H1 (cell line): ENCODE measurements around the gene TM2D1. TPM values are rescaled to one million over a fixed set of nuclear protein-coding genes. Genes with fewer than 3 reads are reported as not detected.

ENCODE experiments used
- CTCF ChIA-PET: fragments of 300-600 bp; sonication (Branson Sonifier 250); formaldehyde crosslinking; loops from one replicate; lab custom pipeline; 2021; ENCODE audit not compliant: partially characterized antibody; lab: Charles Lee
- POLR2A ChIA-PET: fragments of 300-600 bp; sonication (Branson Sonifier 250); formaldehyde crosslinking; loops from one replicate; lab custom pipeline; 2021; ENCODE audit warnings: inconsistent platforms; ENCODE audit not compliant: partially characterized antibody; lab: Charles Lee
- DNase-seq, 2 experiments: peaks; one replicate each; pipeline versions ENCODE4 v3.0.0 to v3.0.0-alpha.2; 2010 to 2022; ENCODE audit warnings: low spot score in 2 of 2, low read depth in 1 of 2, mixed read lengths in 1 of 2
- FAIRE-seq: peaks from 2 replicates; lab custom pipeline; 2011; peaks lifted over from hg19 to GRCh38; lab: Jason Lieb, UNC
- H2AFZ ChIP-seq: 2 replicates; pipeline ENCODE4 v1.8.1; 2012; ENCODE audit warnings: low read length, inconsistent platforms
- H2AK5ac ChIP-seq: 2 replicates; pipeline ENCODE4 v1.6.1; 2013; ENCODE audit warnings: low read depth, low read length
- H2BK120ac ChIP-seq: replicated peaks from 2 replicates; pipeline ENCODE3; 2013; ENCODE audit warnings: low read depth, low read length, inconsistent platforms
- H2BK12ac ChIP-seq: 2 replicates; pipeline ENCODE4 v1.6.1; 2013; ENCODE audit warnings: low read depth, low read length
- H2BK15ac ChIP-seq: 2 replicates; pipeline ENCODE4 v1.6.1; 2013; ENCODE audit warnings: low read length
- H2BK20ac ChIP-seq: 2 replicates; pipeline ENCODE4 v1.6.1; 2013; ENCODE audit warnings: low read length
- H2BK5ac ChIP-seq: 2 replicates; pipeline ENCODE4 v1.6.1; 2013; ENCODE audit warnings: low read depth, low read length
- H3K14ac ChIP-seq: 2 replicates; pipeline ENCODE4 v1.6.1; 2013; ENCODE audit warnings: inconsistent platforms; ENCODE audit not compliant: insufficient read length
- H3K18ac ChIP-seq: 2 replicates; pipeline ENCODE4 v1.6.1; 2013; ENCODE audit warnings: low read length; ENCODE audit errors: extremely low read depth
- H3K23ac ChIP-seq: 2 replicates; pipeline ENCODE4 v1.6.1; 2013; ENCODE audit warnings: inconsistent platforms; ENCODE audit not compliant: insufficient read length
- H3K23me2 ChIP-seq: 2 replicates; pipeline ENCODE4 v1.6.1; 2013; ENCODE audit warnings: low read depth, low read length
- H3K27ac ChIP-seq: 2 replicates; pipeline ENCODE4 v1.6.1; 2011; ENCODE audit warnings: low read depth, low read length, inconsistent platforms
- H3K27me3 ChIP-seq, 4 experiments: replicated peaks in 1 of 4; 1 replicate in 1 of 4; 2 replicates in 3 of 4; pipeline versions ENCODE4 v1.6.1 to v1.8.1; 2011 to 2013; ENCODE audit warnings: low read length in 3 of 4, mild to moderate bottlenecking in 3 of 4, inconsistent platforms in 2 of 4, mixed read lengths in 2 of 4, moderate library complexity in 1 of 4; ENCODE audit not compliant: control insufficient read depth in 3 of 4, insufficient read depth in 3 of 4; ENCODE audit errors: extremely low read depth in 1 of 4
- H3K36me3 ChIP-seq, 4 experiments: 2 replicates each; pipeline versions ENCODE4 v1.6.1 to v1.8.1; 2011 to 2013; ENCODE audit warnings: mild to moderate bottlenecking in 4 of 4, low read length in 3 of 4, moderate library complexity in 2 of 4, control low read depth in 1 of 4, inconsistent platforms in 1 of 4; ENCODE audit not compliant: insufficient read depth in 4 of 4, control insufficient read depth in 2 of 4
- H3K4ac ChIP-seq: replicated peaks from 2 replicates; pipeline ENCODE3; 2013; ENCODE audit warnings: low read length, low read depth, mixed read lengths, inconsistent platforms; ENCODE audit not compliant: insufficient read length
- H3K4me1 ChIP-seq, 4 experiments: replicated peaks in 1 of 4; 1 replicate in 1 of 4; 2 replicates in 3 of 4; pipeline versions ENCODE4 v1.6.1 to v1.8.1; 2011 to 2013; ENCODE audit warnings: low read length in 3 of 4, inconsistent platforms in 2 of 4, mixed read lengths in 1 of 4; ENCODE audit not compliant: insufficient read depth in 4 of 4, control insufficient read depth in 3 of 4
- H3K4me2 ChIP-seq, 2 experiments: 2 replicates each; pipeline versions ENCODE4 v1.6.1 to v1.8.1; 2011 to 2013; ENCODE audit warnings: low read depth in 2 of 2, low read length in 2 of 2, control low read depth in 1 of 2, inconsistent platforms in 1 of 2, mild to moderate bottlenecking in 1 of 2; ENCODE audit not compliant: insufficient read depth in 1 of 2
- H3K4me3 ChIP-seq, 4 experiments: fragments of 200-600, 300-600 bp in 1 of 4; sonication (generic), shearing (Covaris generic), sonication (Bioruptor Twin) in 1 of 4; 2 replicates each; pipeline versions ENCODE4 v1.5.1 to v1.8.1; 2011 to 2016; ENCODE audit warnings: low read length in 4 of 4, low read depth in 3 of 4, control low read depth in 2 of 4, inconsistent platforms in 2 of 4, mild to moderate bottlenecking in 2 of 4, mixed read lengths in 1 of 4, moderate library complexity in 1 of 4; ENCODE audit not compliant: insufficient read depth in 2 of 4; ENCODE audit errors: extremely low read depth in 1 of 4
- H3K56ac ChIP-seq: replicated peaks from 2 replicates; pipeline ENCODE3; 2013; ENCODE audit warnings: low read depth, mild to moderate bottlenecking, mixed read lengths, low read length, inconsistent platforms; ENCODE audit not compliant: insufficient read length
- H3K79me1 ChIP-seq: 2 replicates; pipeline ENCODE4 v1.6.1; 2013; ENCODE audit warnings: low read depth, low read length, control low read depth
- H3K79me2 ChIP-seq, 2 experiments: 2 replicates each; pipeline versions ENCODE4 v1.6.1 to v1.8.1; 2012 to 2013; ENCODE audit warnings: low read length in 2 of 2, mild to moderate bottlenecking in 2 of 2, inconsistent platforms in 1 of 2; ENCODE audit not compliant: insufficient read depth in 2 of 2, control insufficient read depth in 1 of 2
- H3K9ac ChIP-seq, 4 experiments: replicated peaks in 1 of 4; 1 replicate in 1 of 4; 2 replicates in 3 of 4; pipeline versions ENCODE4 v1.6.1 to v1.8.1; 2011 to 2013; ENCODE audit warnings: low read depth in 3 of 4, low read length in 3 of 4, control low read depth in 2 of 4, mild to moderate bottlenecking in 2 of 4, moderate library complexity in 2 of 4, inconsistent platforms in 1 of 4; ENCODE audit errors: extremely low read depth in 1 of 4
- H3K9me3 ChIP-seq, 2 experiments: 2 replicates each; pipeline versions ENCODE4 v1.6.1 to v1.8.1; 2012 to 2013; ENCODE audit warnings: mild to moderate bottlenecking in 2 of 2, moderate library complexity in 2 of 2, control low read depth in 1 of 2, inconsistent platforms in 1 of 2, low read depth in 1 of 2, low read length in 1 of 2, mixed read lengths in 1 of 2; ENCODE audit not compliant: insufficient read depth in 2 of 2
- H4K20me1 ChIP-seq, 2 experiments: replicated peaks in 1 of 2; 2 replicates each; pipeline versions ENCODE3 to v1.8.1; 2011 to 2013; ENCODE audit warnings: inconsistent platforms in 2 of 2, low read length in 2 of 2, mild to moderate bottlenecking in 1 of 2; ENCODE audit not compliant: insufficient read depth in 2 of 2, control insufficient read depth in 1 of 2
- H4K5ac ChIP-seq: 2 replicates; pipeline ENCODE4 v1.6.1; 2013; ENCODE audit warnings: low read length, low read depth, mixed read lengths, inconsistent platforms; ENCODE audit not compliant: insufficient read length
- H4K8ac ChIP-seq: 2 replicates; pipeline ENCODE4 v1.8.0; 2013; ENCODE audit warnings: mild to moderate bottlenecking, moderate library complexity, low read length, inconsistent platforms; ENCODE audit not compliant: insufficient read depth; ENCODE audit errors: extremely low read depth
- H4K91ac ChIP-seq: replicated peaks from 2 replicates; pipeline ENCODE3; 2013; ENCODE audit warnings: low read length, mixed read lengths, inconsistent platforms; ENCODE audit not compliant: insufficient read length
- CEBPB ChIP-seq: IDR thresholded peaks from 2 replicates; pipeline ENCODE4 v1.6.1; 2012; ENCODE audit warnings: low read depth, low read length
- EP300 ChIP-seq, 2 experiments: IDR thresholded peaks; 1 replicate in 1 of 2; 2 replicates in 1 of 2; pipeline ENCODE4 v1.6.1; 2011 to 2012; ENCODE audit warnings: low read depth in 2 of 2, low read length in 2 of 2, mild to moderate bottlenecking in 2 of 2, borderline replicate concordance in 1 of 2, inconsistent platforms in 1 of 2, moderate library complexity in 1 of 2
- HDAC2 ChIP-seq, 2 experiments: fragments of 300-600 bp in 1 of 2; sonication (generic) in 1 of 2; IDR thresholded peaks; 2 replicates each; pipeline ENCODE4 v1.6.1; 2011 to 2012; ENCODE audit warnings: low read depth in 2 of 2, low read length in 2 of 2, mild to moderate bottlenecking in 2 of 2, moderate library complexity in 2 of 2, borderline replicate concordance in 1 of 2, inconsistent platforms in 1 of 2
- RNF2 ChIP-seq: fragments of 200-900, 300-1000 bp; sonication (generic); IDR thresholded peaks from 2 replicates; pipeline ENCODE4 v1.7.1; 2016; ENCODE audit warnings: borderline replicate concordance, low read depth, mild to moderate bottlenecking, antibody characterized with exemption, low read length; ENCODE audit not compliant: poor library complexity, severe bottlenecking; ENCODE audit errors: missing control alignments
- SAP30 ChIP-seq: fragments of 300-600 bp; sonication (generic); IDR thresholded peaks from 2 replicates; pipeline ENCODE4 v1.7.1; 2012; ENCODE audit warnings: low read length, moderate library complexity, mild to moderate bottlenecking, inconsistent platforms; ENCODE audit not compliant: insufficient read depth, insufficient replicate concordance
- SIN3A ChIP-seq, 2 experiments: IDR thresholded peaks in 1 of 2; conservative IDR thresholded peaks in 1 of 2; 2 replicates each; pipeline ENCODE4 v1.6.1; 2011 to 2012; ENCODE audit warnings: low read length in 2 of 2, improper control_type of control experiment in 1 of 2, low read depth in 1 of 2, mild to moderate bottlenecking in 1 of 2
- TCF12 ChIP-seq: IDR thresholded peaks from 2 replicates; pipeline ENCODE4 v1.6.1; 2011; ENCODE audit warnings: low read depth, mild to moderate bottlenecking, low read length
- USF2 ChIP-seq: IDR thresholded peaks from 2 replicates; pipeline ENCODE4 v1.6.1; 2011; ENCODE audit warnings: low read length, improper control_type of control experiment
- ZNF274 ChIP-seq: IDR thresholded peaks from 2 replicates; pipeline ENCODE4 v1.7.0; 2012; ENCODE audit warnings: low read length, borderline replicate concordance; ENCODE audit errors: extremely low read depth
- WGBS, 2 experiments: shearing (Covaris generic) in 1 of 2; methylation state at CpG; one replicate each; pipeline versions ENCODE4 v1.1.6 to v1.1.7; 2013 to 2015; ENCODE audit warnings: low lambda C conversion rate in 2 of 2, mixed read lengths in 2 of 2, inconsistent platforms in 1 of 2, low coverage in 1 of 2, missing lambda C conversion rate in 1 of 2; ENCODE audit not compliant: insufficient replicate concordance in 2 of 2, insufficient coverage in 1 of 2, insufficient read length in 1 of 2; ENCODE audit errors: extremely low coverage in 1 of 2, missing lambda C conversion rate in 1 of 2; 5-methylcytosine and 5-hydroxymethylcytosine counted together
- polyA plus RNA-seq, 7 experiments: library from polyadenylated mRNA; depleted of rRNA in 3 of 7; stranded (reverse) in 5 of 7; unstranded in 2 of 7; fragments of >200 nt in 5 of 7; fragments of 200-250 nt in 2 of 7; gene quantifications; 1 replicate in 5 of 7; 2 replicates in 1 of 7; 4 replicates in 1 of 7; pipeline versions ENCODE4 v1.2.1 to v1.2.3, GENCODE V29; 2011 to 2013; ENCODE audit warnings: missing spikeins in 2 of 7, mixed read lengths in 2 of 7
- total RNA-seq: library from RNA; stranded (reverse); fragmentation: NEBNext Ultra II Directional; extraction: Animal tissue kit (Norgen Biotek cat#: 25700); gene quantifications from 2 replicates; pipeline ENCODE4 v1.2.1, GENCODE V29; 2021
- TF ChIP-seq, protein P1 (sequence below): IDR thresholded peaks from 2 replicates; pipeline ENCODE4 v1.6.1; 2011; ENCODE audit warnings: low read depth, mild to moderate bottlenecking, low read length; ENCODE audit not compliant: insufficient read depth

The TM2D1 gene
- total and polyA plus RNA-seq, 2 of the 8 experiments (the other 6 are each of a cell fraction or from before 2014, with no cell fraction given) = 17.7 to 20.5 TPM

DNA sequence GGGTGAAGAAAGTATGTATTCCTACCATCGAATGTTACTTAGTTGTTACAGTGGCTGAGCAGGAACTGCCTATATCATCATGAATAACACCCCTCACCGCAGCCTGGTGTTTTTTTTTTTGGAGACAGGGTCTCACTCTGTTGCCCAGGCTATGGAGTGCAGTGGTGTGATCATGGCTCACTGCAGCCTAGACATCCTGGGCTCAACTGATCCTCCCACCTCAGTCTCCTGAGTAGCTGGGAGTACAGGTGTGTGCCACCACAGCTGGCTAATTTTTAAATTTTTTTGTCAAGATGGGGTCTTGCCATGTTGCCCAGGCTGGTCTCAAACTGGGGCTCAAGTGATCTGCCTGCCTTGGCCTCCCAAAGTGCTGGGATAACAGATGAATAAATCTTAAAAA, 24.6 kb upstream of the TM2D1 start:
- TF ChIP-seq CEBPB = no peak
- TF ChIP-seq, protein P1, sequence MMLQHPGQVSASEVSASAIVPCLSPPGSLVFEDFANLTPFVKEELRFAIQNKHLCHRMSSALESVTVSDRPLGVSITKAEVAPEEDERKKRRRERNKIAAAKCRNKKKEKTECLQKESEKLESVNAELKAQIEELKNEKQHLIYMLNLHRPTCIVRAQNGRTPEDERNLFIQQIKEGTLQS = no peak
- no peak for TF ChIP-seq ZNF274
- TF ChIP-seq USF2 = no peak
- TF ChIP-seq SAP30 = no peak
- no peak for TF ChIP-seq TCF12
- TF ChIP-seq SIN3A (conservative IDR thresholded peaks at IDR 0.05 in 1 of 2, IDR thresholded peaks at IDR 0.05 in 1 of 2; ENCODE audit: low read depth in 1 of 2, low read length in 2 of 2) = no peak
- TF ChIP-seq EP300 (IDR thresholded peaks at IDR 0.05; ENCODE audit: borderline replicate concordance in 1 of 2, low read depth in 2 of 2, low read length in 2 of 2) = no peak
- no peak for TF ChIP-seq HDAC2 (IDR thresholded peaks at IDR 0.05; ENCODE audit: borderline replicate concordance in 1 of 2, low read depth in 2 of 2, low read length in 2 of 2)
- no peak for TF ChIP-seq RNF2
- Histone ChIP-seq H3K79me2 (peaks cover 4 to 83% of the 10 kb centered on the region in 2 experiments), H4K5ac (no peak overlapping the region), H3K4me3 (no peak overlapping the region), H3K4ac (no peak overlapping the region), H3K27ac (no peak overlapping the region), H2BK5ac (no peak overlapping the region), H4K91ac (no peak overlapping the region), H2BK15ac (no peak overlapping the region), H3K27me3 (no peaks in the 10 kb centered on the region), H4K8ac (no peak overlapping the region), H4K20me1 (peaks cover 1 to 3% of the 10 kb centered on the region in 2 experiments), H3K14ac (no peak overlapping the region), H3K18ac (no peak overlapping the region), H3K56ac (no peak overlapping the region), H3K4me2 (no peak overlapping the region), H3K23ac (no peak overlapping the region), H3K79me1 (peaks cover 4% of the 10 kb centered on the region; the same call in 1 of the 2 replicates), H2AFZ (no peak overlapping the region), H3K23me2 (no peaks in the 10 kb centered on the region), H3K36me3 (no peaks in the 10 kb centered on the region), H3K4me1 (peaks cover 0 to 13% (median under 1%) of the 10 kb centered on the region in 4 experiments; a peak in 4 of 7 replicates), H3K9ac (no peak overlapping the region), H2BK12ac (no peak overlapping the region), H3K9me3 (no peaks in the 10 kb centered on the region), H2BK20ac (no peak overlapping the region), H2BK120ac (no peak overlapping the region), H2AK5ac (no peak overlapping the region)
- FAIRE-seq (no peak), DNase-seq (no peak)
- POLR2A ChIA-PET = no interaction called here
- CTCF ChIA-PET = interaction anchor here (0.6 kb wide), 1 partner anchor 12 kb away, joined by 4 read pairs; no protein-coding TSS in a partner anchor
- WGBS, 2 experiments = 76% methylated on average over 2 of the region's 2 CpGs; no CpG with 5 or more reads in 1 of the 2 experiments
